CD4-positive, alpha-beta T cell treated with Interleukin-2 at 100 ng/mL for 4 hours (primary cell): Measurements from ENCODE around the gene RBFOX2.
A peak's percentile ranks its signal among the peaks of the same experiment; 100 is the strongest.

Experiments used
- DNase-seq: peaks from one replicate; pipeline ENCODE4 v3.0.0-alpha.2; 2020; ENCODE audit warnings: low spot score

The RBFOX2 gene

DNA sequence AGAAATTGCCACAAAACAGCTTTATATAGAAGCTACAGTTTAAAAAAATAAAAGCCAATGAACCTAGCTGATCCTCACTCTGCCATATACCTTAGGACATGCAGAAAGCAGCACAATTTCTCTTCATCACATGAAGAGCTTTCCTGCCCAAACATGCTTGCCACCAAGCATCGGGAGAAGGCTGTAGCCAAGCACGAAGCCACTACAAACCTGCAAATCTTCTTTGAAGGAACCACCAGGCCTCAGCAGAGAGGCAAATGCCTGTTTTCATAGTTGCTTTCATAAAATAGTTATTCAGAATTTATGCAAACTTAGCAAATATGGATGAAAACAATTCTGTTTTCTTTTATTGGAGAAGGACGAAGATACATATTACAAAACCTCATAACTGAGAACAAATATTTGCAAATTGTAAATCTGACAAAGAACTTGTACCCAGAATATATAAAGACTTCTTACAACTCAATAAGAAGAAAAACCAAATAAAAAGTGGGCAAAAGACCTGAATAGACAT, 100.3 kb downstream of the RBFOX2 start:
- DNase-seq: no peak

DNA sequence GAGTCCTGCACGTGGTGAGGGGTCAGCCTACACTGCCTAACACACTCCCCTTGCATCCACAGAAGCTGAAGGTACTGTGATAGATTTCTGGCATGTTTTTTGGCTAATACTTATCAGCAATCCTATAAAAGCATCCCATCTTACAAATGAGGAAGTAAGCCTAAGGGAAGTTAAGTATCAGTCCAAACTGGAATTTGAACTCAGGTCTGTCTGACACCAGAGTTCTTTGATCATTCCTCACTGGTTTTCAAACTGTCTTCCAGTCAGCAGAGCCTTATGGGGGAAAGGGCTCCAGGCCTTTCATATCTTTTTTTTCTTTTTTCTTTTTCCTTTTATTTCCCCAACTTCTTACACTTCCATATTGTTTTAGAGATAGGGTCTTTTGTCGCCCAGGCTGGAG, 105.6 kb downstream of the RBFOX2 start:
- DNase-seq: no peak

DNA sequence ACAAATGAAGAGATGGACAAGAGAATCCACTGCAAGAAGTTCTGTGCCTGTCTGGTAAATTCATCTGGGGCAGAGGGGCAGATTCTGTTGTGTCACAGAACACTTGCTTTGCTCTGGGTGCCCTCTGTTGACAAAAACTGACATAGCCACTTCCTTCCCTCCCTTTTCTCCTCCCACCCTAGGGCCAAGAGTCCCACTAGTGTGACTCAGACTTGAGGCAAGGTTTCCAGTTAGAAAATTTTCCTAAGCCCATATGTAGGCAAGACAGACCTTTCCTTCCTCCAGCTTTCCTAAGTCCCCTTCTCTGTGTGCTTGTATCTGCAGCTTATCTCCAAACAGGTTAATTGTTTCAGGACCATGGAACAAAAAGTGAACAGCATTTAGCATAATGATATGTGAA, 106.8 kb downstream of the RBFOX2 start:
- peak; percentile 31 for DNase-seq

GRCh38 chr22:35921044-35921443, 107.6 kb downstream of the RBFOX2 start:
- DNase-seq: no peak

DNA sequence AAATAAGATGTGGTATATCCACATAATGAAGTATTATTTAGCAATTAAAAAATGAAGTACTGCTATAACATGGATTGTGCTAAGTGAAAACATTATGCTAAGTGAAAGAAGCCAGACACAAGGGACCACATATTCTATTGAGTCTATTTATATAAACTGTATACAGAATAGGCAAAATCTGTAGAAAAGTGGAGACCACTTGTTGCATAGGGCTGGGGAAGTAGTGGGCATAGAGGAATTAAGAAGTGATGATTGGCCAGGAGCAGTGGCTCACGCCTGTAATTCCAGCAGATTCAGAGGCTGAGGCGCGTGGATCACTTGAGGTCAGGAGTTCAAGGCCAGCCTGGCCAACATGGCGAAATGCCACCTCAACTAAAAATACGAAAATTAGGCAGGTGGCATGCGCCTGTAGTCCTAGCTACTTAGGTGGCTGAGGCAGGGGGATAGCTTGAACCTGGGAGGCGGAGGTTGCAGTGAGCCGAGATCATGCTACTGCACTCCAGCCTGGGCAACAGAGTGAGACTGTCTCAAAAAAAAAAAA, 109.6 kb downstream of the RBFOX2 start:
- DNase-seq: no peak

DNA sequence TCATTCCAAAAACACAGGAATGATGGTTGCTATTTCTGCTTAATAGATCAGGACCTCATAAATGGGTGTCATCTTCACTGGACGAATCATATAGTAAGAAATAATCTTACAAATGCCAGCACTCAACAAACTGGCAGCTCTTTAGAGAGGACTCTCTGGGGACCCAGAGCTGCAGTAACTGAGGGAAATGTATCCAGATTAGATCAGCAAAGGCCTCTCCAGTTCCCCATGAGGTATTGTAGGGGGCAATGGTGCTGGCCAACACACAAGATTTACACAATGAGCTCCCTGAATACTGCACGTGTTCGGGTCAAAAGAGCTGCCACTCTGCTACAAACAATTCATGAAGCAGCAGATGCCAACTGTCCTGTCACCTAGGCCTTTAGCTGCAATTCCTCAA, 110.2 kb downstream of the RBFOX2 start:
- DNase-seq: no peak

DNA sequence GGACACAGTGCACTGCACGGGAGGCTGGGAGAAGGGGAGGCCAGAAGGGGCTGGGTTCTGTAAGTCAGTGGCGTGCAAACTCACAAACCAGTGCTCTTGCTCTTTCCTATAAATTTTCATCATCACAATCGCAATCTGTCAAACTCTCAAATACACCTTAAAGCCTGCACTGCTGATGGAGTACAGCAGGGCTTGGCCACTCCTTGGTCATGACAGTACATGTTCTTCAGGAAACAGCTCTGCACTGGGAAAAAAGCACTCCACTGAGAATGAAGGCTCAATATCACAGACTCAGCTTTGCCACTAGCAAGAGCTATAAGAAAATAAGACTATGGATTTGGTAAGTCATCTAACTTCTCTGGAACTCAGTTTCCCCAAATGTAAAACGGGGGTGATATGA, 111.0 kb downstream of the RBFOX2 start:
- DNase-seq: no peak

DNA sequence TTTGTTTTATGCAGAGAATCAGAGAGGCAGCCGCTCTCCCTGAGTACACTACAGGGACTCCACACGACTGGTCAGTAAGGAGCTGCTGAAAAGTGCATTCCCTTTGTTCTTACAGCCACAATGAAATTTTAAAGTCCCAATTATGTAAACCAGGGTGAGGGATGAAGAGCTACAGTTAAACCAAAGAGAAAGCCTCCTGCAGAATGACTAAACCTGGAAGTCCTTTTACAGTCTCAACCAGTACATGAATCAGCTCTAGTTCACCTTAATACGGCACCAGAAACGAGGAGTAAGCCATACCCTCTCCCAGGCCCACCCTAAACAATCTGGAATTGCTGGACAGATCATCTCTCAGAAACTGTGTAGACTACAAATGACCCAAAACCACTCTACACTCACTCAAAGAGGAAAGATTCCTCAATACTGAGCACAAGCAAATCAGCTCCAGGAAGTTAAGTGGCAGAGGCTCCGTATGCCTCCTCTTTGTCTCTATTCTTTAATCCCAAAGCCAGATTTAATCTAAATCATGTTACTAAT, 113.1 kb downstream of the RBFOX2 start:
- no peak for DNase-seq

DNA sequence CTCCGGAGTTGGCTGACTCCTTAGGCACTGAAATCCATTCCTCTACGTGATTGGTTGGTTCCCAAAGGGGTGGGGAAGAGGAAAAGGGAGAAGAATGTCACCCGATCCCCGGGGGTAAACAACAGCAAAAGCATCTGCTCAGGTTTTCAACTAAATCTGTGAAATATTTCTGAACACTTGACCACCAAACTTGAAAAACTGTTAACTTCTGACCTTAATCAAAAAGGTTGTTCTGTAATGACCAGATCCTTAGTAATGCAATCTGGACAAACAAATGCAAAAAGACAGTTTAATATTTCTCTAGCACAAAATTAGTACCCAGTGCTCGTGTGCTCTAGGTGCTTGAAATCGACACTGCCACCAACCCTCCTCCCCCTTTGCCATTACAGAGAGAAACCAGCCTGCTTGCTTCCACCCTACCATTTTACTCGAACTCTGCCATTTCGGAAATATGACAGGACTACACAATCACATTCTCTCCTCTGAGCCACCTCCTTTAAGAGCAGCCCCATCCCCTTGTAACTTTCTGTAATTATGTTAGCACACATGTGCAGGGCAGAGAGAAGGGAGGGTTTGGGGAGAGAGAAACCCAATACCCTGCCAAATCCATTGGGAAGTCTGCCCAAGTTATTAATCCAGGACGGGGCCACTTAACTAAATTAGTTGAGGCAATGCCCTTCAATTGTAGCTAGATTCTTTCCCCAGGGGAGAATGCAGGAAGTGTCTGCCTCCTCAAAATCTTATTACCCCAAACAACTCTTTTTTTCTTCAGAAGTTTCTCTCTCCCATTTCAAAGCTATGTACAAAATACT, 113.8 kb downstream of the RBFOX2 start:
- DNase-seq: peak; percentile 6

GRCh38 chr22:35914357-35914664, 114.3 kb downstream of the RBFOX2 start:
- no peak for DNase-seq

GRCh38 chr22:35913925-35914324, 114.7 kb downstream of the RBFOX2 start:
- DNase-seq: no peak

GRCh38 chr22:35912658-35913057, 116.0 kb downstream of the RBFOX2 start:
- DNase-seq: no peak

- no peak for DNase-seq
Observed at GRCh38 chr22:35911877-35912276, 116.7 kb downstream of the RBFOX2 start.

DNA sequence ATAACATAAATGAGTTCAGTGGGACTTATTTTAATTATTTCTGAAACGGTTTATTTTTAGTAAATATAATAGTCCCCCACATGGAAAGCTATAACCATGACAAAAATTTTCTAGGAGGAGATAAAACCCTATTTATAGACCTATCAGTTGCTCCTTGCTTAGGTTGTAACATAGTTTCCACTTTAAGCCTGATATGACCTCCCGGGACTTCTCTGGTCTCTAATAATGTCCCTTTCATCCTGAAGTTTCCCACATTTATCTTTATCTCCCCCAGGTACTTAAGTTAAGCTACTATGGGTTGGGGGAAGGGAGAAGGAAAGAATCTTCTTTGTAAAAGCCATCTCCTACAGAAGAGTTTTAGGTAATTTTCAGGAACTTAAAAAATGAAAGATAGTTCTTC, 117.7 kb downstream of the RBFOX2 start:
- DNase-seq: no peak

GRCh38 chr22:35910003-35910769, 118.4 kb downstream of the RBFOX2 start:
- no peak for DNase-seq

GRCh38 chr22:35905894-35906293, 122.7 kb downstream of the RBFOX2 start:
- no peak for DNase-seq

- no peak for DNase-seq
Observed at GRCh38 chr22:35904752-35905151, 123.9 kb downstream of the RBFOX2 start.

- no peak for DNase-seq
Observed at GRCh38 chr22:35904336-35904692, 124.3 kb downstream of the RBFOX2 start.

GRCh38 chr22:35903571-35904335, 124.9 kb downstream of the RBFOX2 start:
- DNase-seq: no peak

DNA sequence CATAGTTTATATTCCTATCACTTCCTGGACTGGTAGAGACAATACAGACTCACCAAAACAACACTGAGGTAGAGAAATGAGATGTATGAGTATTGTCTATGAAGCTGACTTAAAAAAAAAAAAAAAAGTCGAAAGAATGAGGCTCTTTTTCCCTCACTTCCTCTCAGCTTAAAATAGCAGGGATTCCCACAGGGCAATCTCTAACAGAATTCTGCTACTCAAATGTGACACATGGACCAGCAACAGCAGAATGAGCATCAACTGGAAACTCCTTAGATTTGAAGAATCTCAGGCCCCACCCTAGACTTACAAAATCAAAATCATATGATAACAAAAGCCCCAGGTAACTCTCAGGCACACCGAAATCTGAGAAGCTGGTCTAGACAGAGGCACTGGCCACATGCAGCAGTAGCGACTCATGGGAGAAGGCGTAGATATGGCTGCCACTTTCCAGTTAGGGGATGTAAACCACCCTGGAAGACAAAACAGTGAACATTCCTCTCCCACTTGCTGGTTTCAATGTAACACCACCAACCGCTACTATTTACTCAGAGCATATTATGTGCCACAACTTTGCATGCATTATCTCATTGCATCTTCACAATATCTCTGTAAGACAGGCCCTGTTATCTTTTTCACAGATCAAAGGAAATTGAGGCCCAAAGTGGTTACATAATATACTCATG, 128.0 kb downstream of the RBFOX2 start:
- DNase-seq: peak; percentile 22

GRCh38 chr22:35899736-35900135, 128.9 kb downstream of the RBFOX2 start:
- no peak for DNase-seq
